ENCODE data around the gene NEK6.

- no peak for TF ChIP-seq CTCF (conservative IDR thresholded peaks at IDR 0.05; ENCODE audit: low read length)
- TF ChIP-seq EZH2phosphoT487 (IDR thresholded peaks at IDR 0.05; ENCODE audit: borderline replicate concordance, low read depth, low read length): no peak
Measured at GRCh38 chr9:124392254-124392870, 134.6 kb downstream of the NEK6 start.
